Regular cardiac myocyte (primary cell): ENCODE data around the gene ADCK1. TPM values are rescaled to one million over a fixed set of nuclear protein-coding genes. Genes with fewer than 3 reads are reported as not detected.

Source experiments
- total RNA-seq: library from RNA; depleted of rRNA; stranded (reverse); fragments of >200 nt; gene quantifications from 2 replicates; pipeline ENCODE4 v1.2.3, GENCODE V29; 2014

The ADCK1 gene, protein sequence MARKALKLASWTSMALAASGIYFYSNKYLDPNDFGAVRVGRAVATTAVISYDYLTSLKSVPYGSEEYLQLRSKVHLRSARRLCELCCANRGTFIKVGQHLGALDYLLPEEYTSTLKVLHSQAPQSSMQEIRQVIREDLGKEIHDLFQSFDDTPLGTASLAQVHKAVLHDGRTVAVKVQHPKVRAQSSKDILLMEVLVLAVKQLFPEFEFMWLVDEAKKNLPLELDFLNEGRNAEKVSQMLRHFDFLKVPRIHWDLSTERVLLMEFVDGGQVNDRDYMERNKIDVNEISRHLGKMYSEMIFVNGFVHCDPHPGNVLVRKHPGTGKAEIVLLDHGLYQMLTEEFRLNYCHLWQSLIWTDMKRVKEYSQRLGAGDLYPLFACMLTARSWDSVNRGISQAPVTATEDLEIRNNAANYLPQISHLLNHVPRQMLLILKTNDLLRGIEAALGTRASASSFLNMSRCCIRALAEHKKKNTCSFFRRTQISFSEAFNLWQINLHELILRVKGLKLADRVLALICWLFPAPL
- 2.9 and 5.4 TPM in 2 replicates for total RNA-seq

DNA sequence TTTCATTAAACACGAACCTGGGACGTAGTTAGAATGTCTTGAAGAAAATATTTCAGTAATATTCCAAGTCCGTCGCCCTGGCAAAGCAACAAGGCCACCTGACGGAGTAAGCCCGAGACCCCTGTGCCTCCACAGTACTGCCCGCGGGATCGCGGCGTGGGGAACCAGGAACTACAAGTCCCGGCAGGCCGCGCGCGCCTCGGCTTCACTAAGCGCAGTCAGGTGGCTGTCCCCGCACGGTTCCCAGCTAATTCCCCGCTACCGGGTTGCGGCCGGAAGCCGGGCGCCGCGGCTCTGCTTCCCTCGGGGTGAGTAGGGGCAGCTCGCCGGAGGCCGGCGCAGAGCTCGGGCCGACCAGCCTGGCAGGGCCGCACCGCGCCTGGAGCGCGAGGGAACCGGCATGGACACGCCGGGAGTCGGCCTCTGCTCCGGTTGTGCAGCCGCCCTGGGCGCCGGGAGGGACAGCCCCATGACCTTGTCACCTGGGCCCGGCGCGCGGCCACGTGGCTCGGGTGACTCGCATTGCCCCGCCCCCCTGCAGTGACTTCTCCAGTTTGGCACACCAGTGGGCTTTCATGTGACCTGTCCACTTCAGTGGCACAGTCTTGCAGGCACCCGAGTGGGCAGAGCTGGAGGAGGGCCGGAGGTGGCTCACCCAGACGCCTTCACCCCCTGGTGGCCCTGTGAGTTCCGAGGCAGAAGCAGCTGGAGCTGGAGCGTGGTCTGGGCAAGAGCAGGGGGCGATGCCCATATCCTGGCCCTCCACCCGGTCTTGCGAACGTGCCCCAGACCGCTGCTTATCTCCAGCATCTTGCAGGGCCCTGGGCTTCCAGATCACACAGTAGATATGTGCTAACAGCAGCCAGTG lies at the start of gene ADCK1:
ADCK1 (plus strand) TSS at position 247 of the 868 bp plus-strand sequence. CDS start 18,870 bp downstream, outside the sequence.

GRCh38 chr14:77760381-77761204 lies 39.3 kb upstream of the ADCK1 start, which contains the start of gene SNW1:
Gene SNW1, minus strand, starts transcription at chr14:77761156. Its CDS starts 29 bp downstream, at chr14:77761127.

Other genes starting within 250 kb of the ADCK1 start
- 30.7 and 46.2 TPM in 2 replicates for gene SPTLC2, start 183.5 kb upstream of the ADCK1 start, total RNA-seq
- gene ALKBH1, start 92.1 kb upstream of the ADCK1 start, total RNA-seq: 8.7 and 9.8 TPM in 2 replicates
- gene SLIRP, start 92.0 kb upstream of the ADCK1 start, total RNA-seq: 114 and 223 TPM in 2 replicates
- 43.7 and 60.4 TPM in 2 replicates for gene SNW1, start 39.0 kb upstream of the ADCK1 start, total RNA-seq